T-helper 2 cell treated with Interferon-gamma antibody and Interleukin-4, amounts not matched to agents 100 ng/mL and 5 ng/mL, for 36 hours (primary cell): Measurements from ENCODE around the gene CFAP69. TPM values are rescaled to one million over a fixed set of nuclear protein-coding genes. Genes with fewer than 3 reads are reported as not detected.

Source experiments
- intact Hi-C: fragments of 100-400 bp; cut with micrococcal nuclease; formaldehyde crosslinking; loops from one replicate; pipeline ENCODE4 v1.15.1; 2023
- total RNA-seq: library from RNA; stranded (reverse); gene quantifications from 2 replicates; pipeline ENCODE4 v1.2.3, GENCODE V29; 2022

The CFAP69 gene
- total RNA-seq = not detected in 2 replicates

GRCh38 chr7:90244909-90245851 is at the start of gene CFAP69:
Gene CFAP69, plus strand, starts transcription at chr7:90245174. Its CDS starts 251 bp downstream, at chr7:90245425.
- intact Hi-C loops = loop anchor here (1.0 to 10.0 kb wide), 5 partner anchors 91 to 640 kb away; partner anchors contain the start of genes CLDN12, GTPBP10 and STEAP1

- intact Hi-C loops = no loop called here
Observed at GRCh38 chr7:90201500-90202195, 43.3 kb upstream of the CFAP69 start.

- intact Hi-C loops = no loop called here
Observed at GRCh38 chr7:90207956-90208355, 37.0 kb upstream of the CFAP69 start.

- intact Hi-C loops = no loop called here
Observed at GRCh38 chr7:90209776-90210175, 35.2 kb upstream of the CFAP69 start.

GRCh38 chr7:90210475-90210874 is 34.5 kb upstream of the CFAP69 start:
- intact Hi-C loops = no loop called here

GRCh38 chr7:90210981-90211380 is 34.0 kb upstream of the CFAP69 start:
- intact Hi-C loops = no loop called here

- intact Hi-C loops = no loop called here
Observed at GRCh38 chr7:90211391-90212148, 33.4 kb upstream of the CFAP69 start, which contains the start of gene STEAP2. Gene STEAP2, plus strand, starts transcription at chr7:90211740. Its CDS starts 13,343 bp downstream, at chr7:90225083.

GRCh38 chr7:90212149-90212495 is 32.9 kb upstream of the CFAP69 start:
- intact Hi-C loops = no loop called here

- intact Hi-C loops = no loop called here
Observed at GRCh38 chr7:90213521-90213920, 31.5 kb upstream of the CFAP69 start.

GRCh38 chr7:90216080-90216674 is 28.8 kb upstream of the CFAP69 start:
- intact Hi-C loops = no loop called here

GRCh38 chr7:90216771-90217170 is 28.2 kb upstream of the CFAP69 start:
- intact Hi-C loops = no loop called here

GRCh38 chr7:90222390-90222789 is 22.6 kb upstream of the CFAP69 start:
- intact Hi-C loops = no loop called here

- intact Hi-C loops = no loop called here
Observed at GRCh38 chr7:90222811-90223725, 21.9 kb upstream of the CFAP69 start.

- intact Hi-C loops = no loop called here
Observed at GRCh38 chr7:90224195-90224594, 20.8 kb upstream of the CFAP69 start.

- intact Hi-C loops = no loop called here
Observed at GRCh38 chr7:90225181-90225580, 19.8 kb upstream of the CFAP69 start.

GRCh38 chr7:90225601-90226000 is 19.4 kb upstream of the CFAP69 start:
- intact Hi-C loops = no loop called here

- intact Hi-C loops = no loop called here
Observed at GRCh38 chr7:90227259-90227658, 17.7 kb upstream of the CFAP69 start.

- intact Hi-C loops = no loop called here
Observed at GRCh38 chr7:90229682-90230081, 15.3 kb upstream of the CFAP69 start.

GRCh38 chr7:90230834-90231233 is 14.1 kb upstream of the CFAP69 start:
- intact Hi-C loops = no loop called here

GRCh38 chr7:90231304-90231703 is 13.7 kb upstream of the CFAP69 start:
- intact Hi-C loops = no loop called here
